Hematopoietic multipotent progenitor cell treated with erythropoietin and hydrocortisone succinate and interleukin-3 and kit ligand, for 4 days (in vitro differentiated cells): ENCODE measurements around the gene CUL3.
"Not testable (repeated sequence)": the region's sequence is repeated elsewhere in the genome, so short reads cannot be mapped to it uniquely, and the experiment has no call there.

ENCODE experiments used
- DNase-seq: peaks from one replicate; pipeline ENCODE4 v3.0.0-alpha.2; 2015

Gene CUL3

GRCh38 chr2:224585211-224586088 is at the start of gene CUL3:
Gene CUL3, minus strand, starts transcription at chr2:224585363. Its CDS starts 354 bp downstream, at chr2:224585009.
- peak; percentile 99 for DNase-seq

GRCh38 chr2:224630659-224631550 is 45.7 kb upstream of the CUL3 start:
- no peak for DNase-seq

- no peak for DNase-seq
Observed at GRCh38 chr2:224628416-224628815, 43.3 kb upstream of the CUL3 start.

DNA sequence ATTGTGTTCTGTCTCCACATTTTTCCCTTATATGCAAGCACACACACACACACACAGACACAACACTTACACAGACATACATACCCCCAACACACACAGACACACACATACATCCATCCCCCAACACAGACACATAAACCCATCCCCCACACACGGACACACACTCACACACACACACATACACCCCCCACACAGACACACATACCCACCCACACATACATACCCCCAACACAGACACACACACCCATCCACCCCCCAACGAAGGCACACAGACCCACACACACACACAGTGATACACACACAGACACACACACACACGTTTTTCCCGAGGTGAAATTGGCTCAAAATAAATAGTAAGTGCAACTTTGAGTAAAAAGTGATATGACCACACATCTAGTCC is 41.6 kb upstream of the CUL3 start:
- DNase-seq = no peak

GRCh38 chr2:224613543-224614286 is 28.6 kb upstream of the CUL3 start:
- no peak for DNase-seq

GRCh38 chr2:224612578-224612977 is 27.4 kb upstream of the CUL3 start:
- DNase-seq = no peak

DNA sequence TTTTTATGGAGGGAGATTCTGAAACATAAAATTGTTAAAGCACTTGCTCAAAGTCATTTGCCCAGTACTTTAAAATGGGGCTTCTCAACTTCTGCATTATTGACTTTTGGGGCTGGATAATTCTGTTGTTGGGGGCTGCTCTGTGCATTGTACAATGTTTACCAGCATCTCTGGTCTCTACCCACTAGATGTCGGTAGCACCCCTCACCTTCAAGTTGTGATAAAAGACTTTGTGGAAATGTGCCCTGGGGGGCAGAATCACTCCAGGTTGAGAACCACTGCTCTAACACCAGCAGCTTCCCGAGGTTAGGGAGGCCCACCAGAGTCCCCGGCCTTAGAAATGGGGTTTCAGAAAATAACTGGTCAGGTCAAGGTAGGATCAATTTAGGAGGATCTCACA is 26.8 kb upstream of the CUL3 start:
- no peak for DNase-seq

- DNase-seq = no peak
Observed at GRCh38 chr2:224608104-224608503, 22.9 kb upstream of the CUL3 start.

GRCh38 chr2:224603746-224604500 is 18.8 kb upstream of the CUL3 start:
- DNase-seq = not testable (repeated sequence)

DNA sequence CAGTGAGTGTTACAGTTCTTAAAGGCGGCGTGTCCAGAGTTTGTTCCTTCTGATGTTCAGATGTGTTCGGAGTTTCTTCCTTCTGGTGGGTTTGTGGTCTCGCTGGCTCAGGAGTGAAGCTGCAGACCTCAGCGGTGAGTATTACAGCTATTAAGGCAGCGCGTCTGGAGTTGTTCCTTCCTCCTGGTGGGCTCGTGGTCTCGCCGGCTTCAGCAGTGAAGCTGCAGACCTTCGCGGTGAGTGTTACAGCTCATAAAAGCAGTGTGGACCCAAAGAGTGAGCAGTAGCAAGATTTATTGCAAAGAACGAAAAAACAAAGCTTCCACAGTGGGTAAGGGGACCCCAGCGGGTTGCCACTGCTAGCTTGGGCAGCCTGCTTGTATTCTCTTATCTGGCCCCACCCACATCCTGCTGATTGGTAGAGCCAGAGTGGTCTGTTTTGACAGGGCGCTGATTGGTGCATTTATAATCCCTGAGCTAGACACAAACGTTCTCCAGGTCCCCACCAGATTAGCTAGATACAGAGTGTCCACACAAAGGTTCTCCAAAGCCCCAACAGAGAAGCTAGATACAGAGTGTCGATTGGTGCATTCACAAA is 17.7 kb upstream of the CUL3 start:
- peak; percentile 53 for DNase-seq

DNA sequence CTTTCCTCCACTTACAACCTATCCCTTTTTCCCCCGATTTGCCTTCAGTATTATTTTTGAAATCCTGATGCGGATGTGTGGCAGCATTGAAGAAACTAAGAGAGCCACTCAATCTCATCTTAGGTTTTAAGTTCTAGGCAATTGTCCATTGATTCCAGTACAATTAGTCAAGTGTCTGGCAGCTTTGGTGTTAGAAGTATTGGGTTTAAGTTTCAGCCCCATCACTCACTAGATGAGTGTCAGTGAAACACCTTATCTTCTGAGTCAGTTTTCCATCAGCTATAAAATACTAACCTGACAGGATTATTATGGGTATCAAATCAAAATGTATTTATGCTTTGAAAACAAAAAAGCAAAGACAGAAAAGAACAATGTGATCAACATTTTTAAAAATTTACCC is 16.8 kb upstream of the CUL3 start:
- DNase-seq = no peak

- DNase-seq = no peak
Observed at GRCh38 chr2:224598678-224599077, 13.5 kb upstream of the CUL3 start.

DNA sequence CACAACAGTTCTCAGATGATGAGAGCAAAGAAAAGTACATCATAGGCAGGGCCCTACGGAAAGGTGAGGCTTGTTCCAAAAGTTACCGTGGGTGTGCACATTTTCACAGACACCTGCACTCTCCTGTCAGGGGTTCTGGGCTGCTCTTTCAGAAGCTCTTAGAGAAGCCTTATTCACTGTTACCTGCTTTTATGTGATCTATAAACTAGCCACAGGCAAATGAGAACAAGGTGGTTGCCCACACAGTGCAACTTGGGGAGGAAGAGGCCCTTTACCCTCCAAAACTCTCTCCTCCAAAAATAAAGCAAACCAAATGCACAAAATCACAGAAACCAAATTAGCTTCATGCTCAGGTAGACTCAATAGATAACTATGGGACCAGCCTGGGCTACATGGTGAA is 11.1 kb upstream of the CUL3 start:
- DNase-seq = no peak

- no peak for DNase-seq
Observed at GRCh38 chr2:224595518-224595917, 10.4 kb upstream of the CUL3 start.

DNA sequence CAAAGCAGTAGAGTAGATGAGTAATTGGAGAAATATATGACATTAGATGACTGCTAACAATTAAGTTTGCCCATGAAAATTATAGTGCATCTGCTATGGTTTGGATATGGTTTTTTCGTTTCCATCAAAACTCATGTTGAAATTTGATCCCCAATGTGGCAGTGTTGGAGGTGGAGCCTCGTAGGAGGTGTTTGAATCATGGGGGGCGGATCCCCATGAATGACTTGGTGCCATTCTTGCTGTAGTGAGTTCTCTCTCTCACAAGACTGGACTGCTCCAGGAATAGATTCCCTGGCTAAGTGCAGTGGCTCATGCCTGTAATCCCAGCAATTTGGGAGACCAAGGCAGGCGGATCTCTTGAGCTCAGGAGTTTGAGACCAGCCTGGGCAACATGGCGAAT is 9.7 kb upstream of the CUL3 start:
- DNase-seq = no peak

DNA sequence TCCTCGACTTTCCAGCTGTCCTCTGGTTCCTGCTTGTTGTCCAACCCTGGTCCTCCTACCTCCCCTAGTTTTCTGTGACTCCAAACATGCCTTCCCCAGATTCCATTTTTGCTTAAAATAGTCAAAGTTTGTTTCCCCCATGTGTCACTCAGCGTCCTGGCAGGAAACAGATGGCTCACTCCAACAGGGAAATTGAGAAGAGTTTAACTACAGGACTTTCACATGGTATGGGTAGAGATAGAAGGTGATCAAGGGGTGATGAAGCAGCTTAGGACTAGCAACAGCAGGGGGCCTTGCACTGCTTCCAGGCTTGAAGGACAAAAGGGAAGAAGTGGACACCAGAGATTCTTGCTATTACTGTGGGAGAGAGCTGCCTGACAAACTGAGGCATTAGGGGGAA is 6.1 kb upstream of the CUL3 start:
- peak; percentile 20 for DNase-seq

GRCh38 chr2:224586127-224586695 is 1.0 kb upstream of the CUL3 start:
- peak; percentile 79 for DNase-seq

- DNase-seq = peak; percentile 80
Observed at GRCh38 chr2:224584785-224585210, 365 bp downstream of the CUL3 start.

- peak; percentile 76 for DNase-seq
Observed at GRCh38 chr2:224584111-224584784, 915 bp downstream of the CUL3 start.

GRCh38 chr2:224583033-224583432 is 2.1 kb downstream of the CUL3 start:
- DNase-seq = not testable (repeated sequence)

DNA sequence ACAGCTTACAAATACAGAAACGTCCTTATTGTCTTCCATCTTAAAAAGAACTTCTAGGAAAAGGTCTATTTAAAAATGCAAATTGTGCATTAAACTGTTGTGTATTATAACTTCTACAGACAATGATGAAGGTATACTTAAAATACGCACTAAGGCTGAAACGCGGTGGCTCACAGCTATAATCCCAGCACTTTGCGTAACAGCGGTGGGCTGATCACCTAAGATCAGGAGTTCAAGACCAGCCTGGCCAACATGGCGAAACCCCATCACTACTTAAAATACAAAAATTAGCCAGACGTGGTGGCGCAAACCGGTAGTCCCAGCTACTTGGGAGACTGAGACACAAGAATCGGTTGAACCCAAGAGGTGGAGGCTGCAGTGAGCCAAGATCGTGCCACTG is 4.9 kb downstream of the CUL3 start:
- DNase-seq = no peak
